Cardiac fibroblast (primary cell): ENCODE data around the gene SERTAD3.
"Not testable (repeated sequence)": the region's sequence is repeated elsewhere in the genome, so short reads cannot be mapped to it uniquely, and the experiment has no call there.

Source experiments
- DNase-seq, 2 donors: peaks; one replicate each; pipeline versions ENCODE4 v3.0.0 to v3.0.0-alpha.2; 2010; ENCODE audit warnings: low read depth in 2 of 2
- H3K4me3 ChIP-seq, 2 donors: replicated peaks in 1 of 2; 1 replicate in 1 of 2; 2 replicates in 1 of 2; pipeline ENCODE4 v1.5.1; 2011; ENCODE audit warnings: low read depth in 2 of 2, low read length in 2 of 2, mild to moderate bottlenecking in 2 of 2, moderate library complexity in 1 of 2
- TF ChIP-seq, protein P1 (sequence below): IDR thresholded peaks from one replicate; pipeline ENCODE4 v1.5.1; 2011; ENCODE audit warnings: low read depth, mild to moderate bottlenecking, low read length, inconsistent platforms

SERTAD3 gene

DNA sequence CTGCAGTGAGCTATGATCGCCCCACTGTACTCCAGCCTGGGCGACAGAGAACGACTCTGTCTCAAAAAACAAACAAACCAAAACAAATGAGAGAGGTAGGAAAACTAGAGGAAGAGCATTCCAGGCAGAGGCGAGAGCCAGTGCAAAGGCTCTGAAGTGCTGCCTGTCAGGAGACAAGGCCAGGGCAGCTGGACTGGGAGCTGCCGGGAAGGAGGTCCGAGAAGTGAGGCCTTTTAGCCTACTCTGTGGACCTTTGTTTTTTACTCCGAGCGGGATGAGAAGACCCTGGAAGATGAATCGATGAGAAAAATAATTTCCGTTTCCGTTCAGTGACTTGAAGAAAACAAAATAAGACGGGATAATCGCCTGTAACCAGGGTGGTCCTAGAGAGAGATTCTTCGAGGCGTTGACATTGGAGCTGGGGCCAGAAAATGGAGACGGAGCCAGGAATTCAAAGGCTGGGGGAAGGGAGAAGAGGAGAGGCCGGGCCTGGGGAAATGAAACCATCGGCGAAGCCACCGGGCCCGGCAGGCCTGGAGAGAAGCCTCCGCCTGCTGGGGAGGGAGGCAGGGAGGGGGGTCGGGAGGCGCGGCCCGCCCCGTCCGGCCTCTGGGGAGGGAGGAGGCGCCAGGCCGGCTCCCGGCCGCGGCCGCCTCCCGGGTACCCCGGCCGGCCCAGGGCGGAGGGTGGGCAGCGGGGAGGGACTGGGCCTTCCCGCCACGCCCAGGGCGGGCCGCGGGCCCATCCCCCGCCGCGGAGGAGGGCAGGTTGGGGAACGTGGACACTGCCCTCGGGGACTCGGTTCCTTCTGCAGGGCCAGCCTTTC, 10.5 kb downstream of the SERTAD3 start:
- TF ChIP-seq, protein P1, sequence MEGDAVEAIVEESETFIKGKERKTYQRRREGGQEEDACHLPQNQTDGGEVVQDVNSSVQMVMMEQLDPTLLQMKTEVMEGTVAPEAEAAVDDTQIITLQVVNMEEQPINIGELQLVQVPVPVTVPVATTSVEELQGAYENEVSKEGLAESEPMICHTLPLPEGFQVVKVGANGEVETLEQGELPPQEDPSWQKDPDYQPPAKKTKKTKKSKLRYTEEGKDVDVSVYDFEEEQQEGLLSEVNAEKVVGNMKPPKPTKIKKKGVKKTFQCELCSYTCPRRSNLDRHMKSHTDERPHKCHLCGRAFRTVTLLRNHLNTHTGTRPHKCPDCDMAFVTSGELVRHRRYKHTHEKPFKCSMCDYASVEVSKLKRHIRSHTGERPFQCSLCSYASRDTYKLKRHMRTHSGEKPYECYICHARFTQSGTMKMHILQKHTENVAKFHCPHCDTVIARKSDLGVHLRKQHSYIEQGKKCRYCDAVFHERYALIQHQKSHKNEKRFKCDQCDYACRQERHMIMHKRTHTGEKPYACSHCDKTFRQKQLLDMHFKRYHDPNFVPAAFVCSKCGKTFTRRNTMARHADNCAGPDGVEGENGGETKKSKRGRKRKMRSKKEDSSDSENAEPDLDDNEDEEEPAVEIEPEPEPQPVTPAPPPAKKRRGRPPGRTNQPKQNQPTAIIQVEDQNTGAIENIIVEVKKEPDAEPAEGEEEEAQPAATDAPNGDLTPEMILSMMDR, result no peak
- peak; percentile 90 to 97 for DNase-seq

DNA sequence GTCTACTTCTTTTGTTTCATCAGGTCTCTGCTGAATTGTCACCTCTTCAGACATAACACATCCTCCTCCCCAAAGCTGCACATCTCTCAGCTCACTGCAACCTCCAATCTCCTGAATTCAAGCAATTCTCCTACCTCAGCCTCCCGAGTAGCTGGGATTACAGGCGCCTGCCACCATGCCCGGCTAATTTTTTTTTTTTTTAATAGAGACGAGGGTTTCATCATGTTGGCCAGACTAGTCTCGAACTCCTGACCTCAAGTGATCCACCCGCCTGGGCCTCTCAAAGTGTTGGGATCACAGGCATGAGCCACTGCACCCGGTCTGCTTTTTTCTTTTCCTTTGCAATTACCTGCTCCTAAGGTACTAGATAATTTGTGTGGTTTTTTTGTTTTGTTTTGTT, 11.4 kb downstream of the SERTAD3 start:
- DNase-seq, result not testable (repeated sequence)
- peak overlapping the region in 1 of 2 donors; percentile 41 for H3K4me3 ChIP-seq

More for the DNA sequence above, 10.5 kb downstream of the SERTAD3 start:
- peak overlapping the region; percentile 25 to 41 for H3K4me3 ChIP-seq

DNA sequence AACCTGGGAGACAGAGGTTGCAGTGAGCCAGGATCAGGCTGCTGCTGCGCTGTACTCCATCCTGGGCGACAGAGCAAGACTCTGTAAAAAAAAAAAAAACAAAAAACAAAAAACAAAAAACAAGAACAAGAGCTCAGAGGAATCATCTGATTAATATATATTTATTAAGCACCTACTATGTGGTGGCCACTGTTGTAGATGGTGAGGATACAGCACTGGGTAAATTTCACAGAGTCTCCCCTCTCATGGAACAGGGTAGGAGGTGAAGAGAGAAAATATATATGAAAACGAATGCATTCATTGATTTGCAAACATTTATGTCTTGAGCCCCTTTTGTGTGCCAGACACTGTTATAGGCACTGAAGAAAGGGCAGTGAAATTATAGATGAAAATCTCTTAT, 12.4 kb downstream of the SERTAD3 start:
- TF ChIP-seq, protein P1, result no peak
- DNase-seq, result no peak
- H3K4me3 ChIP-seq, result no peak overlapping the region

DNA sequence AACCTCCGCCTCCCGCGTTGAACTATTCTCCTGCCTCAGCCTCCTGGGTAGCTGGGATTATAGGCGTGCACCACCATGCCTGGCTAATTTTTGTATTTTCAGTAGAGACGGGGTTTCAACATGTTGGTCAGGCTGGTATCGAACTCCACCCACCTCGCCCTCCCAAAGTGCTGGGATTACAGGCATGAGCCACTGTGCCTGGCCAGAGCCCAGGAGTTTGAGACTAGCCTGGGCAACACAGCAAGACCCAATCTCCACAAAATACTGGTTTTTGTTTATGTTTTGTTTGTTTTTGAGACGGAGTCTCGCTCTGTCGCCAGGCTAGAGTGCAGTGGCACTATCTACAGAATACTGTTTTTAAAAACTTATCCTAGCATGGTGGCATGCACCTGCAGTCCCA, 13.9 kb downstream of the SERTAD3 start:
- not testable (repeated sequence) for H3K4me3 ChIP-seq, DNase-seq

DNA sequence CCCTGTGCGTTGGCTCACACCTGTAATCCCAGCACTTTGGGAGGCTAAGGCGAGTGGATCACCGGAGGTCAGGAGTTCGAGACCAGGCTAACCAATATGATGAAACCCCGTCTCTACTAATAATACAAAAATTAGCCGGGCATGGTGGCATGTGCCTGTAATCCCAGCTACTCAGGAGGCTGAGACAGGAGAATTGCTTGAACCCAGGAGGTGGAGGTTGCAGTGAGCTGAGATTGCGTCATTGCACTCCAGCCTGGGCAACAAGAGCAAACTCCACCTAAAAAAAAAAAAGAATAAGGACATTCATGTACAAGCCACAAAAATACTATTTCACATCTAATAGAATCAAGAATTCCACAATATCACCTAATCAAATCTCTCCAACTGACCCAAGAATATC, 15.9 kb downstream of the SERTAD3 start:
- H3K4me3 ChIP-seq, DNase-seq: not testable (repeated sequence)

DNA sequence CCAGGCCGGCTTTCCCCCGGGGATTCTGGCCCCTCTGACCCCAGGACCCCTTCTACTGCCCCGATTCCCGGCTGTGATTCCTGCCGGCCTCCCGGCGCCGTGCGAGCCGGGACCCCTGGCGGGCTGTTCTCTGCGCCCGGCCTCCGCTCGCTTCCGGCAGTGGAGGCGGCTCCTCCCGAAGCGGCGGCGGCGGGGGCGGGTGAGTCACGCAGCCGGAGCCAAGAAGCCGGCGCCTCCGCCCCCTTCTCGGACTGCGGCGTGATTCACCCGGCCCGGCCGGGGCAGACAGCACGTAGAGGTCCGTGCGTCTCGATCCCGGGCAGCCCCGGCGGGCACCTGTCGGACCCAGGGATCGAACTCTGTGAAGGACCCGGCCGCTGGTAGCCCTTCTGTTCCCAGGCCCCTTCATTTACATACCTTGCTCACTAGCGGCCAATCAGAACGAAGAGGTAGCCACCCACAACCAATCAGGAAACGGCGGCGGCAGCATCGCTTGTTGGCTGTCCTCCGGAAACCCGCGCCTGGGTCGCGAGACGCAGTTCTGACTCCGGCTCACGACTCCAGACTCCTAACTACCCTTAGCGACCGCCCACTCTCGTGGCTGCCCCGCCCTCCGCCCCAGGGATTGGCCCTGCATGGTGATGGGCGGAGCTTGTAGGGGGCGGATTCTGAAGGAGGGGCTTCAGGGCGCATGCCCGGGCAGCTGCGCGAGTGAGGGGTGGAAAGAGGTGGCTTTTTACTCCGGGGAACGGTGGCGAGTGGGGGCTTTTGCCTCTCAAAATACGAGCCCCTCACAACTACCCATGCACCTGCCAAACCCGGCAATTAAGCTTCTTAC, 18.5 kb downstream of the SERTAD3 start, which contains the start of gene SERTAD1:
SERTAD1 (minus strand) TSS at position 543 of the 838 bp plus-strand sequence. CDS start 2,446 bp downstream, outside the sequence.
- peak; percentile 99 for DNase-seq
- TF ChIP-seq, protein P1, result peak; percentile 51
- peak within 1 kb of the TSS; percentile 81 to 84 for H3K4me3 ChIP-seq

DNA sequence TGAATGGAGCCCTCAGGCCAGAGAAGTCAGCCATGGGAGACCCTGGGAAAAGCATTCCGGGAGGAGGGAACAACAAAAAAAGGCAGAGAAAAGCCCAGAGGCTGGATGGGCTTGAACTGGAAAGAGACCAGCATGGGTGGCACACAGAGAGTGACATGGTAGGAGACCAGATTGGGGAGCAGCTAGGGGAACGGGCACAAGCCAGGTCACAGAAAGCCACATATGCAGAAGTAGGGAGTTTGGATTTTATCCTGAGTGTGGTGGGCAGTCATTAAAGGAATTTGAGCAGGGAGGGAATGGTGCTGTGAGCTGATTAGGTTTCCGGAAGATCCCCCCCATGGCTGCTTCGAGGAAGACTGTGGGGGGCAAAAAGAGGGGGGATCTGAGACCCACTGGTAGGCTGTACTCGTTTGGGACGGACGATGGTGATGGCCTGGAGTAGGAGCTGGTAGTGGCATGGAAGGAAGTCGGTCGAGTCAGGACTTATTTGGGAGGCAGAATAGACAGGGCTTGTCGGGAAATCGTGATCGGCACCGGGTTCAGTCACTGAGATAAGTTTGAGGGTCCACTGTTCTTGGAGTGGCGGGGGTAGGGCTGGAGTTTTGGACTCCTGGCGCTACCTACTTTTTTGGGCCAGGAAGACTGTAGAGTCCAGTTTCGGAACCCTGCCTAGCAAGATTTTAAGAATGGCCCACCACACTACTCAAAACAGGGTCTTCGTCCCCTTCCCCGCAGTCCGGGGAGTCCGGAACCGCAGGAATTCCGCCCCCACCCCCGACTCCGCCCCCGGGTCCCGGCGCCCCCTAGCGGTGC, 19.3 kb downstream of the SERTAD3 start:
- TF ChIP-seq, protein P1, result no peak
- H3K4me3 ChIP-seq, result peak overlapping the region; percentile 81 to 84
- DNase-seq, result peak; percentile 21 to 43
